GM12878 (cell line): ENCODE measurements around the gene HERC2. TPM values are rescaled to one million over a fixed set of nuclear protein-coding genes. Genes with fewer than 3 reads are reported as not detected.

Source experiments
- ATAC-seq: fragments of 200-7000 bp; cut with Tn5 transposase; 3 replicates; pipeline ENCODE4 v1.9.1; 2020; ENCODE audit warnings: mild to moderate bottlenecking, moderate library complexity
- BruUV-seq: library from RNA; stranded (reverse); fragments of 400-500 nt; replicated peaks from 2 replicates; lab custom pipeline; 2021; lab: Mats Ljungman, UMichigan
- CTCF ChIA-PET: fragments of 300-600 bp; sonication (Branson Sonifier 250); formaldehyde crosslinking; extraction: SDS; loops from one replicate; lab custom pipeline; 2021; ENCODE audit warnings: inconsistent platforms; lab: Yijun Ruan, JAX
- POLR2A ChIA-PET: fragments of 350-600 bp; formaldehyde crosslinking; extraction: SDS; loops from one replicate; lab custom pipeline; 2021; ENCODE audit warnings: inconsistent platforms; lab: Charles Lee
- RAD21 ChIA-PET: fragments of 300-600 bp; sonication (Branson Sonifier 250); formaldehyde crosslinking; loops from one replicate; lab custom pipeline; 2023; ENCODE audit warnings: antibody characterized with exemption; ENCODE audit not compliant: unreplicated experiment; lab: Charles Lee
- SMC1A ChIA-PET: fragments of 300-600 bp; sonication (Branson Sonifier 250); formaldehyde crosslinking; loops from one replicate; lab custom pipeline; 2023; ENCODE audit not compliant: unreplicated experiment, uncharacterized antibody; lab: Charles Lee
- DNase-seq: peaks from one replicate; pipeline ENCODE4 v3.0.0-alpha.2; 2011; ENCODE audit warnings: low read depth, low spot score
- FAIRE-seq: peaks from 3 replicates; lab custom pipeline; 2011; peaks lifted over from hg19 to GRCh38; lab: Jason Lieb, UNC
- H2AFZ ChIP-seq: 2 replicates; pipeline ENCODE4 v1.6.0; 2011; ENCODE audit warnings: low read depth, low read length, control low read depth; ENCODE audit not compliant: control insufficient read depth
- H3K27ac ChIP-seq: 2 replicates; pipeline ENCODE4 v1.5.1; 2011; ENCODE audit warnings: control low read depth; ENCODE audit not compliant: control insufficient read depth, insufficient read depth
- H3K27me3 ChIP-seq, 2 experiments: replicated peaks in 1 of 2; 2 replicates each; pipeline versions ENCODE4 v1.6.0 to v1.6.1; 2011; ENCODE audit warnings: low read length in 1 of 2; ENCODE audit not compliant: control insufficient read depth in 2 of 2, insufficient read depth in 2 of 2
- H3K36me3 ChIP-seq, 2 experiments: 2 replicates each; pipeline ENCODE4 v1.5.1; 2011; ENCODE audit warnings: low read length in 1 of 2; ENCODE audit not compliant: control insufficient read depth in 2 of 2, insufficient read depth in 2 of 2
- H3K4me1 ChIP-seq: 2 replicates; pipeline ENCODE4 v1.6.1; 2011; ENCODE audit warnings: mild to moderate bottlenecking, low read length, moderate library complexity, mixed read lengths; ENCODE audit not compliant: control insufficient read depth, insufficient read depth
- H3K4me2 ChIP-seq: 2 replicates; pipeline ENCODE4 v1.6.0; 2011; ENCODE audit warnings: control low read depth; ENCODE audit not compliant: control insufficient read depth, insufficient read depth
- H3K4me3 ChIP-seq: fragments of 200-600 bp; sonication (generic); 2 replicates; pipeline ENCODE4 v1.5.1; 2016
- H3K79me2 ChIP-seq: 2 replicates; pipeline ENCODE4 v1.6.0; 2011; ENCODE audit warnings: low read length; ENCODE audit not compliant: control insufficient read depth, insufficient read depth
- H3K9ac ChIP-seq: 2 replicates; pipeline ENCODE4 v1.8.0; 2011; ENCODE audit warnings: low read length, control low read depth, mixed read lengths; ENCODE audit not compliant: control insufficient read depth, insufficient read depth
- H3K9me3 ChIP-seq: replicated peaks from 3 replicates; pipeline ENCODE4 v1.5.1; 2011; ENCODE audit warnings: mild to moderate bottlenecking, low read length; ENCODE audit not compliant: control insufficient read depth, insufficient read depth
- H4K20me1 ChIP-seq: 2 replicates; pipeline ENCODE4 v1.6.0; 2011; ENCODE audit not compliant: control insufficient read depth, insufficient read depth
- BCL11A ChIP-seq: IDR thresholded peaks from 2 replicates; pipeline ENCODE4 v1.6.1; 2011; ENCODE audit warnings: low read depth, low read length
- RELA ChIP-seq: fragments of 450-650 bp; IDR thresholded peaks from 2 replicates; pipeline ENCODE4 v1.8.0; 2014; ENCODE audit warnings: borderline replicate concordance; ENCODE audit not compliant: partially characterized antibody
- WGBS: methylation state at CpG from one replicate; pipeline ENCODE4 v1.1.6; 2016; ENCODE audit warnings: low lambda C conversion rate; ENCODE audit not compliant: insufficient replicate concordance, insufficient coverage; ENCODE audit errors: missing lambda C conversion rate; 5-methylcytosine and 5-hydroxymethylcytosine counted together
- in situ Hi-C: fragments of 300-500 bp; cut with MboI; formaldehyde crosslinking; loops from 9 replicates; pipeline ENCODE4 v1.14.3; 2018; ENCODE audit warnings: mixed read lengths
- intact Hi-C: fragments of 100-400 bp; cut with micrococcal nuclease; formaldehyde crosslinking; loops from one replicate; pipeline ENCODE4 v1.14.2; 2022; ENCODE audit not compliant: unreplicated experiment
- polyA plus RNA-seq, 11 experiments: library from polyadenylated mRNA; depleted of rRNA in 4 of 11; unstranded in 6 of 11; stranded (reverse) in 5 of 11; fragments of >200 nt; fragmentation: Nextera tagmentation in 4 of 11; fragmentation: Illumina TruSeq in 1 of 11; extraction: Ambion mirVana in 4 of 11; extraction: Trizol in 1 of 11; gene quantifications; 1 replicate in 1 of 11; 2 replicates in 10 of 11; pipeline versions ENCODE4 v1.2.1 to v1.2.3, GENCODE V29; 2011 to 2016; ENCODE audit warnings: inconsistent platforms in 2 of 11, missing spikeins in 2 of 11, low read depth in 1 of 11
- total RNA-seq, 4 experiments: library from RNA; depleted of rRNA in 3 of 4; stranded (reverse); fragments of >200 nt in 3 of 4; fragmentation: Illumina TruSeq in 1 of 4; extraction: Trizol in 1 of 4; gene quantifications; 2 replicates each; pipeline versions ENCODE4 v1.2.1 to v1.2.3, GENCODE V29; 2013 to 2021

The HERC2 gene
- total and polyA plus RNA-seq, 10 of the 15 experiments (the other 5 are each of a cell fraction or from before 2014, with no cell fraction given), result 6.1 to 39.0 (median 24.0) TPM

GRCh38 chr15:28246605-28247004 lies 75.4 kb downstream of the HERC2 start:
- 98% methylated on average over 5 of the region's 5 CpGs for WGBS
- in situ Hi-C loops, result no loop called here
- Histone ChIP-seq H3K4me3 (no peak overlapping the region), H4K20me1 (no peaks in the 10 kb centered on the region), H3K4me2 (no peak overlapping the region), H3K79me2 (no peaks in the 10 kb centered on the region), H2AFZ (no peak overlapping the region), H3K36me3 (peaks cover 2 to 15% of the 10 kb centered on the region in 2 experiments; a peak in 3 of 4 replicates), H3K4me1 (no peaks in the 10 kb centered on the region), H3K27me3 (no peaks in the 10 kb centered on the region), H3K27ac (no peak overlapping the region), H3K9me3 (no peaks in the 10 kb centered on the region; the same call in 2 of the 3 replicates), H3K9ac (no peak overlapping the region)
- ChIA-PET RAD21 (no interaction called here), CTCF (interaction anchor here (0.7 to 0.8 kb wide), 2 partner anchors 10 to 120 kb away, joined by 3 read pairs; no protein-coding TSS in a partner anchor), SMC1A (interaction anchor here (0.6 kb wide), 1 partner anchor 31 kb away, joined by 3 read pairs; no protein-coding TSS in a partner anchor), POLR2A (no interaction called here)
- DNase-seq, result no peak
- no peak for TF ChIP-seq BCL11A
- no peak for ATAC-seq
- FAIRE-seq, result no peak
- BruUV-seq, result no TSS peak
- intact Hi-C loops, result no loop called here

GRCh38 chr15:28243901-28244300 lies 78.1 kb downstream of the HERC2 start:
- Histone ChIP-seq H3K4me1 (no peaks in the 10 kb centered on the region), H3K36me3 (peaks cover 0 to 11% of the 10 kb centered on the region in 2 experiments; a peak in 3 of 4 replicates), H3K9me3 (no peaks in the 10 kb centered on the region; the same call in 2 of the 3 replicates), H3K4me3 (no peak overlapping the region), H3K27ac (no peak overlapping the region), H2AFZ (no peak overlapping the region), H3K4me2 (no peak overlapping the region), H3K27me3 (no peaks in the 10 kb centered on the region), H3K9ac (no peak overlapping the region), H3K79me2 (no peaks in the 10 kb centered on the region), H4K20me1 (no peaks in the 10 kb centered on the region)
- no TSS peak for BruUV-seq
- ChIA-PET CTCF (no interaction called here), POLR2A (no interaction called here), SMC1A (no interaction called here), RAD21 (no interaction called here)
- intact Hi-C loops (no loop called here), in situ Hi-C loops (no loop called here)
- no peak for TF ChIP-seq RELA
- ATAC-seq (no peak), DNase-seq (no peak), FAIRE-seq (no peak)
- WGBS, result 100% methylated on average over 6 of the region's 6 CpGs
